GM19395 (cell line): ENCODE measurements around the gene ISL2.

Experiments used
- ATAC-seq: cut with Tn5 transposase; IDR thresholded peaks from one replicate; pipeline ENCODE4 v1.9.1; 2021; ENCODE audit warnings: mild to moderate bottlenecking, moderate library complexity; ENCODE audit not compliant: unreplicated experiment

ISL2 gene

GRCh38 chr15:76327191-76328105 is 9.1 kb upstream of the ISL2 start:
- no peak for ATAC-seq

GRCh38 chr15:76328106-76328696 is 8.4 kb upstream of the ISL2 start:
- no peak for ATAC-seq

- no peak for ATAC-seq
These were observed 7.6 kb upstream of the ISL2 start for GRCh38 chr15:76328958-76329357.

- ATAC-seq, result no peak
These were observed 6.4 kb upstream of the ISL2 start for GRCh38 chr15:76330080-76330680.

GRCh38 chr15:76332796-76333195 is 3.8 kb upstream of the ISL2 start:
- ATAC-seq, result no peak

GRCh38 chr15:76333309-76333708 is 3.3 kb upstream of the ISL2 start:
- ATAC-seq, result no peak

- no peak for ATAC-seq
These were observed 2.7 kb upstream of the ISL2 start for GRCh38 chr15:76333720-76334437.

GRCh38 chr15:76334438-76335306 is 1.9 kb upstream of the ISL2 start:
- no peak for ATAC-seq

GRCh38 chr15:76335307-76336253 is 993 bp upstream of the ISL2 start:
- no peak for ATAC-seq

GRCh38 chr15:76337059-76337695 is 604 bp downstream of the ISL2 start:
- ATAC-seq, result no peak

GRCh38 chr15:76337696-76338485 is 1.3 kb downstream of the ISL2 start:
- no peak for ATAC-seq

- no peak for ATAC-seq
These were observed 2.1 kb downstream of the ISL2 start for GRCh38 chr15:76338486-76339304.

GRCh38 chr15:76339305-76340197 is 3.0 kb downstream of the ISL2 start:
- ATAC-seq, result no peak

GRCh38 chr15:76340198-76340802 is 3.7 kb downstream of the ISL2 start:
- no peak for ATAC-seq

GRCh38 chr15:76340803-76341365 is 4.3 kb downstream of the ISL2 start:
- ATAC-seq, result no peak
